Thoracic aorta (tissue), 2 donors: ENCODE data around the gene AP5S1. TPM values are rescaled to one million over a fixed set of nuclear protein-coding genes. Genes with fewer than 3 reads are reported as not detected.

ENCODE experiments used
- ATAC-seq: fragments of 150-250 bp; one replicate; pipeline ENCODE4 v1.8.0; 2017; ENCODE audit warnings: low read depth; ENCODE audit not compliant: insufficient number of reproducible peaks, low FRiP score
- DNase-seq: peaks from one replicate; pipeline ENCODE4 v3.0.0-alpha.2; 2020; ENCODE audit warnings: low spot score
- H3K27ac ChIP-seq, 2 donors: fragments of 200-600 bp; sonication (generic); 1 replicate in 1 of 2; 2 replicates in 1 of 2; pipeline ENCODE4 v1.5.1; 2016; ENCODE audit warnings: mild to moderate bottlenecking in 2 of 2, moderate library complexity in 2 of 2
- H3K27me3 ChIP-seq: fragments of 200-600 bp; sonication (generic); replicated peaks from 2 replicates; pipeline ENCODE4 v1.6.0; 2016; ENCODE audit warnings: mild to moderate bottlenecking; ENCODE audit not compliant: insufficient read depth
- H3K36me3 ChIP-seq: fragments of 200-600 bp; sonication (generic); one replicate; pipeline ENCODE4 v1.5.1; 2016
- H3K4me1 ChIP-seq, 2 donors: fragments of 200-600 bp; sonication (generic); 1 replicate in 1 of 2; 2 replicates in 1 of 2; pipeline versions ENCODE4 v1.5.1 to v1.6.0; 2016; ENCODE audit warnings: low read depth in 2 of 2, mild to moderate bottlenecking in 1 of 2; ENCODE audit not compliant: control insufficient read depth in 1 of 2
- H3K4me3 ChIP-seq: fragments of 200-600 bp; sonication (generic); 2 replicates; pipeline ENCODE4 v1.5.1; 2016; ENCODE audit warnings: mild to moderate bottlenecking
- H3K9me3 ChIP-seq: fragments of 200-600 bp; sonication (generic); 2 replicates; pipeline ENCODE4 v1.5.1; 2016
- CTCF ChIP-seq: fragments of 200-600 bp; sonication (generic); IDR thresholded peaks from one replicate; pipeline ENCODE4 v1.5.1; 2019; ENCODE audit warnings: antibody characterized with exemption
- total RNA-seq, 2 donors: library from RNA; depleted of rRNA; stranded (reverse); fragments of >200 nt; gene quantifications; one replicate each; pipeline versions ENCODE4 v1.1.0 to v1.2.3, GENCODE V29; 2016

The AP5S1 gene
- total RNA-seq, 2 donors from 2014 or later, result 12.3 to 18.0 TPM

- no peak for TF ChIP-seq CTCF
- Histone ChIP-seq H3K9me3 (no peaks in the 10 kb centered on the region), H3K27ac (no peak overlapping the region), H3K27me3 (no peaks in the 10 kb centered on the region), H3K4me1 (peaks cover 29 to 42% of the 10 kb centered on the region in 2 donors), H3K36me3 (no peaks in the 10 kb centered on the region), H3K4me3 (no peak overlapping the region)
- ATAC-seq, result no peak
- no peak for DNase-seq
Observed at GRCh38 chr20:3783511-3784195, 36.7 kb upstream of the AP5S1 start.

- Histone ChIP-seq H3K4me3 (peak overlapping the region; percentile 83), H3K9me3 (no peaks in the 10 kb centered on the region), H3K27me3 (no peaks in the 10 kb centered on the region), H3K36me3 (no peaks in the 10 kb centered on the region), H3K4me1 (peaks cover 29 to 42% of the 10 kb centered on the region in 2 donors), H3K27ac (peak overlapping the region in 1 of 2 donors; percentile 79)
- no peak for TF ChIP-seq CTCF
- ATAC-seq (no peak), DNase-seq (no peak)
Observed at GRCh38 chr20:3784216-3784853, 36.0 kb upstream of the AP5S1 start.

- peak overlapping the region; percentile 83 for H3K4me3 ChIP-seq
- TF ChIP-seq CTCF, result no peak
Observed at GRCh38 chr20:3784863-3785239, 35.5 kb upstream of the AP5S1 start.

GRCh38 chr20:3785240-3786125 lies 34.9 kb upstream of the AP5S1 start:
- Histone ChIP-seq H3K27ac (peak overlapping the region; percentile 69 to 79), H3K36me3 (no peaks in the 10 kb centered on the region), H3K4me3 (peak overlapping the region; percentile 83), H3K27me3 (no peaks in the 10 kb centered on the region), H3K9me3 (no peaks in the 10 kb centered on the region), H3K4me1 (peaks cover 29 to 42% of the 10 kb centered on the region in 2 donors)
- DNase-seq (no peak), ATAC-seq (no peak)
- no peak for TF ChIP-seq CTCF

More at GRCh38 chr20:3784863-3785239, 35.5 kb upstream of the AP5S1 start:
- no peaks in the 10 kb centered on the region for H3K27me3 ChIP-seq
- DNase-seq (no peak), ATAC-seq (no peak)
- H3K9me3 ChIP-seq, result no peaks in the 10 kb centered on the region
- no peaks in the 10 kb centered on the region for H3K36me3 ChIP-seq
- H3K27ac ChIP-seq, result peak overlapping the region in 1 of 2 donors; percentile 79
- H3K4me1 ChIP-seq, result peaks cover 29 to 42% of the 10 kb centered on the region in 2 donors

GRCh38 chr20:3786126-3786484 lies 34.2 kb upstream of the AP5S1 start:
- peaks cover 26 to 36% of the 10 kb centered on the region in 2 donors for H3K4me1 ChIP-seq
- ATAC-seq (peak; percentile 21), DNase-seq (no peak)

More at GRCh38 chr20:3786126-3786484, 34.2 kb upstream of the AP5S1 start:
- no peak for TF ChIP-seq CTCF
- Histone ChIP-seq H3K27me3 (no peaks in the 10 kb centered on the region), H3K4me3 (peak overlapping the region; percentile 83), H3K36me3 (no peaks in the 10 kb centered on the region), H3K9me3 (no peaks in the 10 kb centered on the region), H3K27ac (peak overlapping the region; percentile 69 to 79)
